ENCODE data around the gene GEMIN8.

GEMIN8 gene

GRCh38 chrX:14015294-14015693 lies 14.4 kb downstream of the GEMIN8 start:
- no peak for DNase-seq

DNA sequence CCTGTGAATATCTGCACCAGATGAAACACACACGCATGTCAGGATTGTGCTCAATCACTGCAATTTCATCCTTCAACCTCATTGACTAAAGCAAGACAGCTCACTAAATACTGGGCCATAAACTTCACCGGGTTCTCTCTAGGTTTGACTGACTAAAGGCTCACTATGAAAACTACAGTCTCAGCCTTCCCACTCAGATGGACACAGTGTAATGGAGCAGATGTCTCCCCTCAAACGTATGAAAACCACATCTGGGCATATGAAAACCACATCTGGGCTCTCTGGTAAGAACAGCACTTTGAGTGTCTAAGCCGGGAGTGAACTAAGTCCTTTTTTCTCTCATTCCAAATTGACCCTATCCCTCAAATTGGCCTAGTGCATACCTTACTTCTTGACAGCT lies 15.2 kb downstream of the GEMIN8 start:
- no peak for DNase-seq

GRCh38 chrX:14013054-14013453 lies 16.6 kb downstream of the GEMIN8 start:
- no peak for DNase-seq

- no peak for DNase-seq
Observed at GRCh38 chrX:14010566-14010965, 19.1 kb downstream of the GEMIN8 start.

DNA sequence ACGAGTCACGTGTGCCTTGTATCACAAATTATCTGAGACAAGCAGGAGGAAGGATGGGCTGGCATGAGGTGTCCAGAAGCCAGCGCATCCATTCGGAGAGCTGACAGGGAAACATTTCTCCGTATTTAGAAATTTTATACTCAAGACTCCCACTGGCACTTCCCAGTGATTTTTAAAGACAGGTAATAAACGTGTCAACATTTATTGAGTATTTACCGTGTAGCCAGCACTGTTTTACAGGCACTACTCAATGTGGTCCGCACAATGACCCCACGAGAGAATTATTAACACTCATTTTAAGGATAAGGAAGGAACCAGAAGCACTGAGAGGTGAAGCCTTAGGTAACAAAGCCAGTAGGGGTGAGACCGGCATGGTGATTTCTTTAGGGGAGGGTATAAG lies 23.2 kb downstream of the GEMIN8 start:
- DNase-seq: no peak

GRCh38 chrX:14003876-14004425 lies 25.7 kb downstream of the GEMIN8 start:
- no peak for DNase-seq

DNA sequence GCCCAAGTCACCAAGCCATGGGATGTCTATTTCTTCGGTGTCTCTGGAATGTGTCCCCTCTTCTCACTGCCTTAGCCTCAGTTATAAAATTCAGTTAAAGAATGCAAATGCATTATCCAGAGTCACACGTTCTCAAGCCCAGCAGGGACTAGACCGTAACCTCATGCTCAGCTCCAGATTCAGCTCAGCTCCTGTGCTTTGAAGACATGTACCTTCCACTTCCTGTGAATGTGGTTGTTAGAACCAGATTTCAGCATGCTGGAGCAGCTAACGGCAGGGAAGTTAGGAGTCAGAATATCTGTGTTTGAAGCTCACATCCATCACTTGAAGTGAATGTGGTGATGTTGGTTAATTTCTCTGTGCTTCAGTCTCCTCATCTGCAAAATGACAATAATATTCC lies 26.7 kb downstream of the GEMIN8 start:
- no peak for DNase-seq

DNA sequence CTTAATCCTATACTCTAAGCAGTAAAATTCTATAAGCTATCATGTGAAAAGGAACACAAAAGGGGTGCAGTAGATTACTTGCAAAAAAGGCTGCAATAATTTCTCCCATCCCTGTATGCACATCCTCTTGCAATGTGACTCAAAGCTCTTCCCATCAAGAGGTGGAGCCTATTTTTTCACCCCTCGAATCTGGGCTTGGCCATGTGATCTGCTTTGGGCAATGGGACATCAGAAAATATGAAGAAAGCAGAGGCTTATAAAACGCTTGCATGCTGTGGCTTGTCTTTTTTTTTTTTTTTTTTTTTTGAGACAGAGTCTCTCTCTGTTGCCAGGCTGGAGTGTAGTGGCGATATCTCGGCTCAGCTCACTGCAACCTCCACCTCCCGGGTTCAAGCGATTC lies 33.0 kb downstream of the GEMIN8 start:
- DNase-seq: no peak

GRCh38 chrX:13994536-13995080 lies 35.1 kb downstream of the GEMIN8 start:
- DNase-seq: no peak

DNA sequence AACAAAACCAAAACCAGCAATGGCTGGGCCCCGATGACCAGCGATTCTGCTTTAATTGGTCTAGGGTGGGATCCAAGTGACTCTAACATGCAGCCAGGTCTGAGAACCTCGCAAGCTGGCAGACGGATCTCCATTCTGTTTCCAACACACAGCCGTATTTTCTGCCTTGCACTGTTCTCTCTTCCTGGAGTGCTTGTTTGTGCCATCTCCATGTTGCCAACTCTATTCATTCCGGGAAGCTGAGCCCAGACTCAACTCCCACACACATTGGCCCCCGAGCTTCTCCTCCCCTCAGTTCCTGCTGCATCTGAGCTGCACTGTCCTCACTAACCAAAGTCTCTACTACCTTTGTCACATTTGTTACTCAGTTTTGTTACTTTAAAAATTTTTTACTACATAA lies 35.6 kb downstream of the GEMIN8 start:
- DNase-seq: no peak

GRCh38 chrX:13990126-13990800 lies 39.4 kb downstream of the GEMIN8 start:
- no peak for DNase-seq

DNA sequence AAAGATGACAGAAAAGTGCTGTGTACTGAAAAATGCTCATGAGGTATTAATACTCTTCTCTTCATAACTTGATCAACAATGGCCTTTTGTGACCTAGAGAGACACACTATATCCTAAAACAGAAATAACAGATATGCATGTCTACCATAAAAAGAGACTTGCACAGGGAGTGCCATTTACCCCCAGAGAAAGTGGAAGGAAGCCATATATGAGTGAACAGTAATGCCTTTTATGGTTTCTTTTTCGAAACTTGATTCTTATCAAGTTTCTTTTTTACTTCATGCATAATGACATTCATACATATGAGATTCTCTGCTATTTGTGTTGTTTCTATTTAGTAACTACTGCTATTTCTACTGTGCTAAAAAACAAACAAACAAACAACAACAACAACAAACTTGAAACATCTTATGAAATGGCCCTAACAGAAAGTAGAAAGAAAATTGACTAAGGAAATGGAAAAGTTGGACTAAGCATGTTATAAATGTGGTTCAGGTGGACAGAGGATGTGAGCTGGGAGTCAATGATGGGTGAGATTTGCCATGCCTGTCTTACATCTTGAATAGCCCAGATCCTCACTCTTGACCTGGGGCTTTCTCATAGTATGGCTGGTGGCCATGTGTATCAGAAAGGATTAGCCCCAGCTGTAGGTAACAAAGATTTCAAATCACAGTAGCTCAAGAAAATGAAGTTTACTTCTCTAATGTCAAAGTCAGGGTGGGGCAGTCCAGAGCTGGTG lies 43.8 kb downstream of the GEMIN8 start:
- DNase-seq: no peak

DNA sequence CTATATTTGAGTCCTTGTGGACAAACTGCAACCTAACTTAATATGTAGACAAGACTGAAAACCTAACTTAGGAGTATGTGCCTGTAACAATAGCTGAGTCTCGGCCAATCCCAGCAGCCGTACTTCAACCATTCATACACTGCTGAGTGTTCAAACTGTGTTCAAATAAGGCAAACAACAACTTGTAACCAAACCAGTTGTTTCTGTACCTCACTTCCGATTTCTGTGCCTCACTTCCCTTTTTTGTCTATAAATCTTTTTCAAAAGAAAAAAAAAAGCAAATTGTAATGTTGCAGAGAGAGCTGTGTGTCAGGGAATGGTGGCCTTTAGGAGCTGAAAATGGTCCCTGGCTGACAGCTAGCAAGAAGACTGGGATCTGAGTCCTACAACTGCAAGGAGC lies 46.0 kb downstream of the GEMIN8 start:
- no peak for DNase-seq

DNA sequence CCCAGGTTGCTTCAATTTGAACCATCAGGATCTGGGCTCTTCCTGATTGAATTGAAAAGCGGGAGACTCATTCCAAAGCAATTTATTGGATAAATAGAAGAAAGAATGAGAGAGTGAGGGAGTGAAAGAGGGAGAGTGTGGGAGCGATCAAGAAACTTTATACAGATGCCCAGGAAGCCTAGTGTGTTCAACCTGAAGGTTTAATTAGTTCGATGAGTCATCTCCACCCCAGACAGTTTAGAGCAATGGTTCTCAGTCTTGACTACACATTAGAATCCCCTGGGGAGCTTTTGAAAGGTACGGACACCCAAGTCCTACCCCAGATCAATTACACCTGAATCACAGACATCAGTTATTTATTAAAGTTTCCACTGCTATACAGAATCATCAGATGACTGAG lies 61.5 kb downstream of the GEMIN8 start:
- no peak for DNase-seq

DNA sequence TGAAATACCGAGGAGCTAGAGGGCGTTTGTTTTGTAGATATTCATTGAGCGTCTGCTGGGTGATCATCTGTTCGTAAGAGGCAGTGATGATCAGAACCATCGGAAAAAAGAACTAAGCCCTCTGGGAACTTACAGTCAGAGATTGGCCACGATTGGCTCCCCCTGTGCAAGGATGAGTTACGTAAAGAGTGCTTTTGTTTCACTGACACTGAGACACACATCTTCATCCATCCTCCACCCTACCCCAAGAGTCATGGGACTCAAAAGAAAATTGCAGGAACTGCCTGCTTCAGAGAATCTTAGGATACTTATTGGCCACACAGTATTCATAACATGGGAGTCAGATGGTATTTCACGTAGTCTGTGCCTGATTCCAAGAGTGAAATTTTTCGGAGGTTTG lies 62.1 kb downstream of the GEMIN8 start:
- DNase-seq: no peak

GRCh38 chrX:13966793-13967125 lies 62.9 kb downstream of the GEMIN8 start:
- no peak for DNase-seq

GRCh38 chrX:13966071-13966792 lies 63.5 kb downstream of the GEMIN8 start:
- DNase-seq: no peak

DNA sequence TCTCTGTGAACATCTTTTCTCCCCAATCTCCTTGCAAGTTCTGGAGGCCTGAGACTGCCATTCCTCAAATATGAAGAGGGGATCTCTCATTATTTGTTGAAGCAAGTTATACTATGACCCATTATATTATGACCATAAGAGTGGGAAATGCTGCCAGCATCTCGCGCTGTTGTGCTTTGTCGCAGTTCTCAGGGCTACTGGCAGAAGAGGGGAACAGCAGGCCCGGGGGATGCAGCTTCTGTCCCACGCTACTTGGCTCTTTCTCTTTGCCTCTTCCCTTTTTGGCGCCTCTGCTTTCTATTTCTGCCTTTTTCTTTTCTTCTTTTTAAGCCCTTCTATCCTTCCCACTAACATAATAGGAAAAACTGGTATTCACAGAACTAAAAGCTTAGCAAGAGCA lies 64.2 kb downstream of the GEMIN8 start:
- no peak for DNase-seq

- no peak for DNase-seq
Observed at GRCh38 chrX:13956998-13957397, 72.7 kb downstream of the GEMIN8 start.
